Thoracic aorta (tissue), 2 donors: ENCODE results near the gene CRTAC1. TPM values are rescaled to one million over a fixed set of nuclear protein-coding genes. Genes with fewer than 3 reads are reported as not detected.

ENCODE experiments used
- ATAC-seq: fragments of 150-250 bp; one replicate; pipeline ENCODE4 v1.8.0; 2017; ENCODE audit warnings: low read depth; ENCODE audit not compliant: insufficient number of reproducible peaks, low FRiP score
- DNase-seq: peaks from one replicate; pipeline ENCODE4 v3.0.0-alpha.2; 2020; ENCODE audit warnings: low spot score
- H3K27ac ChIP-seq, 2 donors: fragments of 200-600 bp; sonication (generic); 1 replicate in 1 of 2; 2 replicates in 1 of 2; pipeline ENCODE4 v1.5.1; 2016; ENCODE audit warnings: mild to moderate bottlenecking in 2 of 2, moderate library complexity in 2 of 2
- H3K27me3 ChIP-seq: fragments of 200-600 bp; sonication (generic); replicated peaks from 2 replicates; pipeline ENCODE4 v1.6.0; 2016; ENCODE audit warnings: mild to moderate bottlenecking; ENCODE audit not compliant: insufficient read depth
- H3K36me3 ChIP-seq: fragments of 200-600 bp; sonication (generic); one replicate; pipeline ENCODE4 v1.5.1; 2016
- H3K4me1 ChIP-seq, 2 donors: fragments of 200-600 bp; sonication (generic); 1 replicate in 1 of 2; 2 replicates in 1 of 2; pipeline versions ENCODE4 v1.5.1 to v1.6.0; 2016; ENCODE audit warnings: low read depth in 2 of 2, mild to moderate bottlenecking in 1 of 2; ENCODE audit not compliant: control insufficient read depth in 1 of 2
- H3K4me3 ChIP-seq: fragments of 200-600 bp; sonication (generic); 2 replicates; pipeline ENCODE4 v1.5.1; 2016; ENCODE audit warnings: mild to moderate bottlenecking
- H3K9me3 ChIP-seq: fragments of 200-600 bp; sonication (generic); 2 replicates; pipeline ENCODE4 v1.5.1; 2016
- CTCF ChIP-seq: fragments of 200-600 bp; sonication (generic); IDR thresholded peaks from one replicate; pipeline ENCODE4 v1.5.1; 2019; ENCODE audit warnings: antibody characterized with exemption
- total RNA-seq, 2 donors: library from RNA; depleted of rRNA; stranded (reverse); fragments of >200 nt; gene quantifications; one replicate each; pipeline versions ENCODE4 v1.1.0 to v1.2.3, GENCODE V29; 2016

Gene CRTAC1
- total RNA-seq, 2 donors from 2014 or later = 4.3 to 5.2 TPM

- no peak for TF ChIP-seq CTCF
- DNase-seq (no peak), ATAC-seq (no peak)
- no peak overlapping the region for H3K4me3 ChIP-seq
- H3K27me3 ChIP-seq = no peaks in the 10 kb centered on the region
- H3K27ac ChIP-seq = no peak overlapping the region
- no peaks in the 10 kb centered on the region for H3K9me3 ChIP-seq
- no peaks in the 10 kb centered on the region for H3K36me3 ChIP-seq
- H3K4me1 ChIP-seq = no peaks in the 10 kb centered on the region
These were observed 36.7 kb upstream of the CRTAC1 start for GRCh38 chr10:98067165-98067564.

GRCh38 chr10:98063740-98064027 is 33.3 kb upstream of the CRTAC1 start:
- no peak for DNase-seq
- Histone ChIP-seq H3K27ac (no peak overlapping the region), H3K4me1 (no peaks in the 10 kb centered on the region), H3K4me3 (no peak overlapping the region), H3K36me3 (no peaks in the 10 kb centered on the region), H3K9me3 (no peaks in the 10 kb centered on the region), H3K27me3 (no peaks in the 10 kb centered on the region)
- ATAC-seq = no peak
- no peak for TF ChIP-seq CTCF

- Histone ChIP-seq H3K27ac (no peak overlapping the region), H3K4me1 (no peaks in the 10 kb centered on the region), H3K9me3 (no peaks in the 10 kb centered on the region), H3K4me3 (no peak overlapping the region), H3K36me3 (no peaks in the 10 kb centered on the region), H3K27me3 (no peaks in the 10 kb centered on the region)
- no peak for ATAC-seq
- no peak for TF ChIP-seq CTCF
- no peak for DNase-seq
These were observed 32.0 kb upstream of the CRTAC1 start for GRCh38 chr10:98062424-98062823.

- TF ChIP-seq CTCF = no peak
- no peak for ATAC-seq
- no peaks in the 10 kb centered on the region for H3K27me3 ChIP-seq
These were observed 29.7 kb upstream of the CRTAC1 start for GRCh38 chr10:98060079-98060478.

GRCh38 chr10:98058295-98058694 is 27.9 kb upstream of the CRTAC1 start:
- no peak for TF ChIP-seq CTCF
- Histone ChIP-seq H3K27me3 (no peaks in the 10 kb centered on the region), H3K27ac (no peak overlapping the region), H3K36me3 (no peaks in the 10 kb centered on the region), H3K4me3 (no peak overlapping the region), H3K4me1 (no peaks in the 10 kb centered on the region), H3K9me3 (no peaks in the 10 kb centered on the region)
- ATAC-seq (no peak), DNase-seq (no peak)

More at GRCh38 chr10:98060079-98060478, 29.7 kb upstream of the CRTAC1 start:
- no peaks in the 10 kb centered on the region for H3K9me3 ChIP-seq
- DNase-seq = no peak
- no peaks in the 10 kb centered on the region for H3K36me3 ChIP-seq
- no peak overlapping the region for H3K4me3 ChIP-seq
- no peaks in the 10 kb centered on the region for H3K4me1 ChIP-seq
- no peak overlapping the region for H3K27ac ChIP-seq
